Liver (tissue), 9 donors: Measurements from ENCODE around the gene MTRF1. TPM values are rescaled to one million over a fixed set of nuclear protein-coding genes. Genes with fewer than 3 reads are reported as not detected.
A peak's percentile ranks its signal among the peaks of the same experiment; 100 is the strongest.

Source experiments
- DNase-seq: peaks from one replicate; pipeline ENCODE4 v3.0.0-alpha.2; 2017; ENCODE audit warnings: low spot score
- H3K27ac ChIP-seq, 2 donors: one replicate each; pipeline ENCODE4 v1.7.0; 2013; ENCODE audit warnings: inconsistent platforms in 2 of 2, low read length in 2 of 2, control low read depth in 1 of 2, low read depth in 1 of 2, mild to moderate bottlenecking in 1 of 2
- H3K27me3 ChIP-seq, 4 donors: one replicate each; pipeline versions ENCODE4 v1.6.1 to v1.7.0; 2013; ENCODE audit warnings: low read length in 3 of 4, inconsistent platforms in 1 of 4, mild to moderate bottlenecking in 1 of 4, moderate library complexity in 1 of 4; ENCODE audit not compliant: control insufficient read depth in 4 of 4, insufficient read depth in 4 of 4
- H3K36me3 ChIP-seq, 4 donors: one replicate each; pipeline versions ENCODE4 v1.6.1 to v1.7.0; 2013; ENCODE audit warnings: low read length in 3 of 4, mild to moderate bottlenecking in 3 of 4, low read depth in 1 of 4, moderate library complexity in 1 of 4; ENCODE audit not compliant: control insufficient read depth in 4 of 4, insufficient read depth in 3 of 4
- H3K4me1 ChIP-seq, 4 donors: one replicate each; pipeline versions ENCODE4 v1.6.1 to v1.7.0; 2013; ENCODE audit warnings: low read length in 3 of 4, mild to moderate bottlenecking in 3 of 4, moderate library complexity in 1 of 4; ENCODE audit not compliant: control insufficient read depth in 4 of 4, insufficient read depth in 4 of 4
- H3K4me3 ChIP-seq, 3 donors: one replicate each; pipeline versions ENCODE4 v1.6.1 to v1.7.0; 2013; ENCODE audit warnings: low read length in 3 of 3, control low read depth in 1 of 3, low read depth in 1 of 3, mild to moderate bottlenecking in 1 of 3
- H3K9ac ChIP-seq, 2 donors: one replicate each; pipeline ENCODE4 v1.7.0; 2013; ENCODE audit warnings: low read length in 2 of 2, mild to moderate bottlenecking in 2 of 2, moderate library complexity in 2 of 2, control low read depth in 1 of 2, low read depth in 1 of 2
- H3K9me3 ChIP-seq, 4 donors: one replicate each; pipeline versions ENCODE4 v1.6.1 to v1.7.0; 2013; ENCODE audit warnings: low read length in 3 of 4; ENCODE audit not compliant: control insufficient read depth in 4 of 4
- ATF3 ChIP-seq: IDR thresholded peaks from 2 replicates; pipeline ENCODE4 v1.6.1; 2016; ENCODE audit warnings: antibody characterized with exemption
- CTCF ChIP-seq: fragments of 150-350 bp; IDR thresholded peaks from 2 replicates; pipeline ENCODE4 v1.5.1; 2017; ENCODE audit warnings: improper control_type of control experiment, low read depth, low read length; ENCODE audit not compliant: missing input control
- FOXA2 ChIP-seq: IDR thresholded peaks from 2 replicates; pipeline ENCODE4 v1.6.1; 2016; ENCODE audit warnings: antibody characterized with exemption
- GABPA ChIP-seq, 2 donors: IDR thresholded peaks in 1 of 2; conservative IDR thresholded peaks in 1 of 2; 2 replicates each; pipeline ENCODE4 v1.6.1; 2016; ENCODE audit warnings: antibody characterized with exemption in 2 of 2, mild to moderate bottlenecking in 1 of 2, moderate library complexity in 1 of 2
- HNF4A ChIP-seq, 2 donors: conservative IDR thresholded peaks; 2 replicates each; pipeline ENCODE4 v1.6.1; 2016; ENCODE audit warnings: antibody characterized with exemption in 2 of 2, mild to moderate bottlenecking in 2 of 2
- HNF4G ChIP-seq: IDR thresholded peaks from 2 replicates; pipeline ENCODE4 v1.6.1; 2016; ENCODE audit warnings: antibody characterized with exemption
- JUND ChIP-seq, 2 donors: IDR thresholded peaks; 2 replicates each; pipeline ENCODE4 v1.6.1; 2016; ENCODE audit warnings: antibody characterized with exemption in 2 of 2
- MAX ChIP-seq: IDR thresholded peaks from 2 replicates; pipeline ENCODE4 v1.6.1; 2016; ENCODE audit warnings: antibody characterized with exemption
- NR2F2 ChIP-seq: IDR thresholded peaks from 2 replicates; pipeline ENCODE4 v1.6.1; 2016; ENCODE audit warnings: antibody characterized with exemption
- RAD21 ChIP-seq, 2 donors: IDR thresholded peaks; 2 replicates each; pipeline ENCODE4 v1.6.1; 2016; ENCODE audit warnings: antibody characterized with exemption in 2 of 2, mild to moderate bottlenecking in 2 of 2
- REST ChIP-seq: IDR thresholded peaks from 2 replicates; pipeline ENCODE4 v1.6.1; 2016; ENCODE audit warnings: antibody characterized with exemption, mild to moderate bottlenecking
- RXRA ChIP-seq, 2 donors: IDR thresholded peaks; 2 replicates each; pipeline ENCODE4 v1.6.1; 2017 to 2018; ENCODE audit warnings: antibody characterized with exemption in 2 of 2, mild to moderate bottlenecking in 1 of 2
- SP1 ChIP-seq: IDR thresholded peaks from 2 replicates; pipeline ENCODE4 v1.6.1; 2018; ENCODE audit warnings: antibody characterized with exemption, mild to moderate bottlenecking
- TAF1 ChIP-seq: conservative IDR thresholded peaks from 2 replicates; pipeline ENCODE4 v1.6.1; 2016; ENCODE audit warnings: antibody characterized with exemption, mild to moderate bottlenecking
- YY1 ChIP-seq: IDR thresholded peaks from 2 replicates; pipeline ENCODE4 v1.6.1; 2016; ENCODE audit warnings: antibody characterized with exemption, mild to moderate bottlenecking
- ZBTB33 ChIP-seq: IDR thresholded peaks from 2 replicates; pipeline ENCODE4 v1.6.1; 2016; ENCODE audit warnings: antibody characterized with exemption
- WGBS: extraction: QIAGEN DNeasy Blood & Tissue Kit; methylation state at CpG from one replicate; pipeline ENCODE4 v1.1.7; 2013; 5-methylcytosine and 5-hydroxymethylcytosine counted together
- polyA plus RNA-seq, 2 donors: library from polyadenylated mRNA; stranded (reverse) in 1 of 2; unstranded in 1 of 2; fragments of 200-250 nt in 1 of 2; fragments of >200 nt in 1 of 2; fragmentation: Nextera tagmentation in 1 of 2; extraction: Ambion mirVana in 1 of 2; gene quantifications; one replicate each; pipeline versions ENCODE4 v1.2.1 to v1.2.3, GENCODE V29; 2013 to 2015
- total RNA-seq, 2 donors: library from RNA; depleted of rRNA; stranded (reverse); fragments of >200 nt; gene quantifications; one replicate each; pipeline ENCODE4 v1.2.3, GENCODE V29; 2014
- donor health status: healthy.
- donor health status: healthy.
- donor health status: healthy.
- donor health status: healthy.
- donor health status: healthy.

The MTRF1 gene
- total and polyA plus RNA-seq, 4 donors = 4.9 to 11.0 (median 9.9) TPM

- TF ChIP-seq REST (no peak), CTCF (no peak), JUND (IDR thresholded peaks at IDR 0.05) (no peak), GABPA (IDR thresholded peaks at IDR 0.05 in 1 of 2, conservative IDR thresholded peaks at IDR 0.05 in 1 of 2) (no peak), HNF4A (conservative IDR thresholded peaks at IDR 0.05) (no peak)
These were observed 39.0 kb downstream of the MTRF1 start (continued) for GRCh38 chr13:41224113-41225110.

GRCh38 chr13:41222259-41222852 is 41.0 kb downstream of the MTRF1 start:
- no peaks in the 10 kb centered on the region for H3K27me3 ChIP-seq
- TF ChIP-seq RAD21 (IDR thresholded peaks at IDR 0.05) (peak; percentile 76 to 85), RXRA (IDR thresholded peaks at IDR 0.05) (no peak), CTCF (peak; percentile 92)
- no peak overlapping the region for H3K27ac ChIP-seq
- no peak overlapping the region for H3K9ac ChIP-seq
- 45% methylated on average over 6 of the region's 6 CpGs for WGBS
- no peaks in the 10 kb centered on the region for H3K9me3 ChIP-seq
- DNase-seq = peak; percentile 53
- no peak overlapping the region for H3K4me3 ChIP-seq
- H3K36me3 ChIP-seq = peaks cover 3 to 11% (median 5%) of the 10 kb centered on the region in 4 donors
- no peaks in the 10 kb centered on the region for H3K4me1 ChIP-seq

GRCh38 chr13:41220401-41220800 is 43.0 kb downstream of the MTRF1 start:
- WGBS = 91% methylated on average over 3 of the region's 3 CpGs
- H3K36me3 ChIP-seq = peaks cover 0 to 8% (median 3%) of the 10 kb centered on the region in 4 donors
- TF ChIP-seq NR2F2 (no peak), HNF4A (conservative IDR thresholded peaks at IDR 0.05) (no peak), MAX (no peak), TAF1 (no peak), RXRA (IDR thresholded peaks at IDR 0.05) (no peak), GABPA (IDR thresholded peaks at IDR 0.05 in 1 of 2, conservative IDR thresholded peaks at IDR 0.05 in 1 of 2) (no peak), HNF4G (no peak), RAD21 (IDR thresholded peaks at IDR 0.05) (no peak), ATF3 (no peak), FOXA2 (no peak), SP1 (no peak), ZBTB33 (no peak), YY1 (no peak)

More at GRCh38 chr13:41220401-41220800, 43.0 kb downstream of the MTRF1 start:
- H3K4me1 ChIP-seq = no peaks in the 10 kb centered on the region
- H3K27me3 ChIP-seq = no peaks in the 10 kb centered on the region
- no peaks in the 10 kb centered on the region for H3K9me3 ChIP-seq
- DNase-seq = no peak
- H3K4me3 ChIP-seq = no peak overlapping the region
- no peak overlapping the region for H3K27ac ChIP-seq
- no peak overlapping the region for H3K9ac ChIP-seq
